Naive thymus-derived CD8-positive, alpha-beta T cell (primary cell): ENCODE results near the gene CHST8. TPM values are rescaled to one million over a fixed set of nuclear protein-coding genes. Genes with fewer than 3 reads are reported as not detected.
A peak's percentile ranks its signal among the peaks of the same experiment; 100 is the strongest.
"Not testable (repeated sequence)": the region's sequence is repeated elsewhere in the genome, so short reads cannot be mapped to it uniquely, and the experiment has no call there.

Experiments
- ATAC-seq, 2 donors: fragments of 150-1000 bp; cut with Tn5 transposase in 1 of 2; sonication (Bioruptor Pico), chemical (Tn5 transposase) in 1 of 2; 1 replicate in 1 of 2; 2 replicates in 1 of 2; pipeline ENCODE4 v1.10.0; 2021; ENCODE audit warnings: mild to moderate bottlenecking in 2 of 2, moderate library complexity in 2 of 2
- POLR2A ChIA-PET: fragments of 350-600 bp; sonication (Branson Sonifier 250); formaldehyde crosslinking; loops from one replicate; lab custom pipeline; 2021; ENCODE audit warnings: antibody characterized with exemption; lab: Charles Lee
- DNase-seq, 10 donors: peaks; one replicate each; pipeline versions ENCODE4 v3.0.0 to v3.0.0-alpha.2; 2020 to 2022
- H3K27ac Mint-ChIP-seq, 10 donors: one replicate each; pipeline ENCODE4 v1.8.0; 2020 to 2022; ENCODE audit warnings: mild to moderate bottlenecking in 10 of 10, mixed read lengths in 10 of 10, moderate library complexity in 4 of 10, inconsistent platforms in 1 of 10
- H3K27me3 Mint-ChIP-seq, 5 donors: one replicate each; pipeline ENCODE4 v1.8.0; 2021 to 2022; ENCODE audit warnings: mixed read lengths in 5 of 5
- H3K36me3 Mint-ChIP-seq, 3 donors: one replicate each; pipeline ENCODE4 v1.8.0; 2020 to 2022; ENCODE audit warnings: mixed read lengths in 3 of 3, mild to moderate bottlenecking in 2 of 3, inconsistent platforms in 1 of 3
- H3K4me1 Mint-ChIP-seq, 4 donors: one replicate each; pipeline ENCODE4 v1.8.0; 2021 to 2022; ENCODE audit warnings: mixed read lengths in 4 of 4
- H3K4me3 Mint-ChIP-seq, 10 donors: one replicate each; pipeline ENCODE4 v1.8.0; 2020 to 2022; ENCODE audit warnings: mild to moderate bottlenecking in 10 of 10, mixed read lengths in 10 of 10, moderate library complexity in 6 of 10, inconsistent platforms in 1 of 10
- H3K9me3 Mint-ChIP-seq, 9 donors: one replicate each; pipeline ENCODE4 v1.8.0; 2020 to 2022; ENCODE audit warnings: mixed read lengths in 9 of 9, mild to moderate bottlenecking in 3 of 9, inconsistent platforms in 1 of 9, moderate library complexity in 1 of 9
- polyA plus RNA-seq, 3 donors: library from polyadenylated mRNA; unstranded; fragments of 300-500 nt; fragmentation: Illumina TruSeq; gene quantifications; one replicate each; pipeline ENCODE4 v1.2.3, GENCODE V29; 2021
- total RNA-seq, 8 experiments: library from RNA in 2 of 8; stranded (reverse) in 2 of 8; gene quantifications; one replicate each; pipeline ENCODE4 v1.2.3 and lab custom pipeline; 2021 to 2026

The CHST8 gene
- total and polyA plus RNA-seq, 5 experiments from 2014 or later, result not detected

DNA sequence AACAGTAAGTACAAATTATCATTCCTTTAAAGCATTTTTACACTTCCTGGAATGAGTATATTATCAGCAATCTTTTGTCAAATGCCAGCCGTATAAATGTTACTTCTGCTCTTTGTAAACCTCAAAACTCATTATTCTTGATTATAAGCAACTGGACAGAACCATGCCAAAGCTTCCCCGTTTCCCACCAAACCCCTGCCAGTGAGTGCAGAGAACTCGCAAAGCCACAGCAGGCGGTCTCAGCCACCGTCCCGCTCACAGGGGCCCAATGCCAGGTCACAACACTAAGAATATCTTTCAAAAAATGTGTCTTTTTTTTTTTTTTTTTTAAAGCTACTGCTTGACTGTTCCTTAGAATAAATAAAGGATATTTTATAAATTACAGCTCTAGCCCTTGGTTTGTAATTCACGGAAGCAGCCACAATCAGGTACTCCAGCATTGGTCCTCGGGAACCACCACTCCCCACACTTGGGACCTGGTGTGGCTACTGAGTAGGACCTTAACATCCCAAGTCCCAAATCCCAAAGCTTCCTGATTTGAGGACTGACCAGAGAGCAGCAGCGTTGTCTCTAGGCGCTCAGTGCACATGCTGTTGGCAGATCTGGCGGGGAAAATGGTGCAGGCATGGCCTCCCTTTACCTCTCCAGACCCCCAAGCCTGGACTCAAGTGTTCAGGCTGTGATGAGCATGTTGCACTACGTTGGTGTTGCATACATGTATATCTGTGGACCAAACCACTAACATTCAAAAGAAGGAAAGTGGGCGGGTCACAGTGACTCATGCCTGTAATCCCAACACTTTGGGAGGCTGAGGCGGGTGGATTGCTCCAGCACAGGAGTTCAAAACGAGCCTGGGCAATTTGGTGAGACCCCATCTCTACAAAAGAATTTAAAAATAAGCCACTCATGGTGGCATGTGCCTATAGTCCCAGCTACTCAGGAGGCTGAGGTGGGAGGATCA lies 193.9 kb downstream of the CHST8 start:
- H3K4me1 Mint-ChIP-seq, result peaks cover 5 to 28% (median 8%) of the 10 kb centered on the region in 4 donors
- DNase-seq (no peak), ATAC-seq (no peak)
- POLR2A ChIA-PET, result no interaction called here
- H3K36me3 Mint-ChIP-seq, result no peaks in the 10 kb centered on the region
- no peak overlapping the region for H3K4me3 Mint-ChIP-seq
- H3K9me3 Mint-ChIP-seq, result no peaks in the 10 kb centered on the region
- H3K27me3 Mint-ChIP-seq, result peaks cover 2 to 15% (median 8%) of the 10 kb centered on the region in 5 donors
- H3K27ac Mint-ChIP-seq, result no peak overlapping the region

DNA sequence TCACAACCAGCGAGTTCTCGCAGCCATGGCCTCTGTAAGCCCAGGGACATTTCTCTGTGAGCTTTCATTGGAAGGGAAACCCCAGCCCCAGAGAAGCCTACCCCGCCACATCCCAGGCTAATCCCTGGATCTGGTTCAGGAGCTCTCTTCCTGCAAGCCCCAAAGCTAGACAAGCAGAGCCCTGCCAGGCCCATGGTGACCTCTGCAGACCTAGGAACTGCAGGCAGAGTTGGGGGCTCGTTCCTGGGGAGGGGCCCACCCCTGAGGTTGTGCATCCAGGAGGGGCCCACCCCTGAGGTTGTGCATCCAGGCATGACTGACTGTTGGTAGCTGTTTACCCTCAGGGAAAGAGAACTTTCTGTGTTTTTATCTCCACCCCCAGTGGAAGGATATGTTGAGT lies 196.7 kb downstream of the CHST8 start:
- DNase-seq (no peak), ATAC-seq (no peak)
- H3K36me3 Mint-ChIP-seq, result no peaks in the 10 kb centered on the region
- H3K4me1 Mint-ChIP-seq, result peaks cover 5 to 40% (median 15%) of the 10 kb centered on the region in 4 donors
- POLR2A ChIA-PET, result no interaction called here
- peaks cover 3 to 28% (median 9%) of the 10 kb centered on the region in 5 donors for H3K27me3 Mint-ChIP-seq
- H3K9me3 Mint-ChIP-seq, result no peaks in the 10 kb centered on the region
- peak overlapping the region in 4 of 10 donors; percentile 4 to 48 (median 34) for H3K4me3 Mint-ChIP-seq
- H3K27ac Mint-ChIP-seq, result no peak overlapping the region

DNA sequence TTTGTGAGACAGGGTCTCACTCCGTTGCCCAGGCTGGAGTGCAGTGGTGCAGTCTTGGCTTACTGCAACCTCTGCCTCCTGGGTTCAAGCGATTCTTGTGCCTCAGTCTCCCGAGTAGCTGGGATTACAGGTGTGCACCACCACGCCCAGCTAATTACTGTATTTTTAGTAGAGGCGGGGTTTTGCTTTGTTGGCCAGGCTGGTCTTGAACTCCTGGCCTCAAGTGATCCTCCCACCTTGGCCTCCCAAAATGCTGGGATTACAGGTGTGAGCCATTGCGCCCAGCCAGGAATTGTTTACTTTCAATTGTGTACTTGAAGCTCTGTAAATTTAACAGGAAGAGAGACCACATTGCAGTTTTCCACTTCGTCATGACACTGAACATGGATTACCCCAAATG lies 197.3 kb downstream of the CHST8 start:
- H3K9me3 Mint-ChIP-seq, POLR2A ChIA-PET, H3K36me3 Mint-ChIP-seq, DNase-seq, ATAC-seq: not testable (repeated sequence)
- peak overlapping the region in 4 of 10 donors; percentile 12 to 43 (median 32) for H3K27ac Mint-ChIP-seq
- H3K4me3 Mint-ChIP-seq, result peak overlapping the region; percentile 61 to 83 (median 72)
- H3K4me1 Mint-ChIP-seq, result peaks cover 5 to 40% (median 15%) of the 10 kb centered on the region in 4 donors
- H3K27me3 Mint-ChIP-seq, result peaks cover 3 to 28% (median 9%) of the 10 kb centered on the region in 5 donors

DNA sequence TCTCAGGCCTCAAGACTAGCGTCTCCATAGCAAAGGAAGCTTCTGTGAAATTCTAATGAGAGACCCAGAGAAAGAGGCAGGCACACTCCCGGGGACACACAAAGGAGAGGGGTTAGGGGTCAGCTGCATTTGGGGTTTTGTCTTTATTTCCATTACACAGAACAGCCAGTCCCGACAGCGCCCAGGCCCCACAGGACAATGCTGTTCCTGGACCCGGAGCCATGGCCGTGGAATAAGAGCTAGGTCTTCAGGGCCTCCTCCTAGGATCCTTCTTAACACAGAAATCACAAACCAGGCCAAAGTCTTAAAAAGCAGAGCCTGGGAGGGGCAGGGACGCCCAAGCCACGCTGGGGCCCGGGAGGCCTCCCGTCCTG lies 197.7 kb downstream of the CHST8 start:
- Mint-ChIP-seq H3K4me1 (peaks cover 5 to 40% (median 15%) of the 10 kb centered on the region in 4 donors), H3K4me3 (peak overlapping the region; percentile 61 to 83 (median 72)), H3K9me3 (no peaks in the 10 kb centered on the region), H3K36me3 (no peaks in the 10 kb centered on the region), H3K27ac (peak overlapping the region in 4 of 10 donors; percentile 12 to 43 (median 32)), H3K27me3 (peaks cover 3 to 27% (median 8%) of the 10 kb centered on the region in 5 donors)
- ATAC-seq (no peak), DNase-seq (no peak)
- POLR2A ChIA-PET, result no interaction called here

DNA sequence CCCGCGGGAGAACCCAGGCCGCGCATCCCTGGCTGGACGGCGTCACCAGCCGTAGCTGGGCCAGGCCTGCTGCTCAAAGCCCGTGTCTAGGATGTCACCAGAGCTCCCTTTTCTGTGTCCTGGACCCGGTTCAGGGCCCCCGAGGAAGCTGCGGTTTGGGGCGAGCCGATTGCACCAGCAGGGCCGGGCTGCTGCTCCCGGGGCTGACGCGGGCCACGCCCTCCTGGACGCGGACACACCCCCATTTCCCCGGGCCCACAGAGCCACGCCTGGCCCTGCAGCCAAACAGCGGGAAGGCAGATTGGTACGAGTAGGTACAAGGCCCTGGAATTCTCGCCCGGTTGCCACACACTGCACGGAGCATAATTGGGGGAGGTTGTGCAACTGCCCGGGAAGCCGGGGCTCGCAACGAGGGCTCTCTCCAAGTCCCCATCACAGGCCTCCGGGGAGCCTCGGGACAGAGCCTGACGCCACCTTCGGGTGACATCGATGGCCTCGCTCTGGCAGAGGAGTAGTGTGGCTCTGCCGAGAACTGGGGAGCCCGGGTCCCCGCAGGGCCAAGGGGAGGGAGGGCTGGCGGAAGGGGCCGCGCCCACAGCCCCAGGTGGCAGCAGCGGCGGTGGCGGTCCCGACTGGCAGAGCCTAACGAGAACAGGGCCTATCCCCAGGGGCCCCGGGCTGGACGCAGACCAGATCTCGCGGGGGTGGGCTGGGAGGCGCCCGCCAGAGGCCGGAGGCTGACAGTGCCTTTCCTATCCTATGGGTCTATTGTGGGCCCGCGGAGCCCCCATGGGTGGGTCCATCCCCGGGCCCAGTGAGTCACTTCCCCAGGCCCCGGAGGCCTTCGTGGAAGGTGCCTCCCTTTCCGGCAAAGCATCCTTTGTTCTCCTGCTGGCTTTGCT lies 198.4 kb downstream of the CHST8 start:
- no peaks in the 10 kb centered on the region for H3K36me3 Mint-ChIP-seq
- H3K4me3 Mint-ChIP-seq, result peak overlapping the region; percentile 54 to 85 (median 76)
- no peaks in the 10 kb centered on the region for H3K9me3 Mint-ChIP-seq
- DNase-seq, result peak in 9 of 10 donors; percentile 7 to 62 (median 27)
- peaks cover 5 to 40% (median 15%) of the 10 kb centered on the region in 4 donors for H3K4me1 Mint-ChIP-seq
- H3K27ac Mint-ChIP-seq, result no peak overlapping the region
- POLR2A ChIA-PET, result no interaction called here
- peaks cover 3 to 25% (median 8%) of the 10 kb centered on the region in 5 donors for H3K27me3 Mint-ChIP-seq
- peak; percentile 75 to 83 for ATAC-seq

DNA sequence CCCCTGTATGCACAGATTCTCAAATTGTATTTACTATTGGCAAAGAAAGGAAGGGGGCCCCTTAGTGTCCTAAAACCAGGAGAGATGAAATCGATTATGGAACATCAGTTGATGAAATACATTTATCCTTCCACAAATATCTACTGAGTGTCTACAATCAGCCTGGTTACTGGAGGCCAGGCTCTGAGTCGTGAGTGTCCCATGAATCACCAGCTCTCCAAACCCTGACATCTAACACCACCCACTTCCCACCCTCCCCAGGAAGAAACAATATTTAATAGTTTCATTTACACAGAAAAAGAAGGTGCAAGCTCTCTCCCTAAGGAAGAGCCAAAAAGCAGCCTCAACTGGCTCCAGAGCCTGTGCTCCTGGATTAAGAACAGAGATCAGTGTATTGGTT lies 200.1 kb downstream of the CHST8 start:
- Mint-ChIP-seq H3K27me3 (peaks cover 4 to 29% (median 7%) of the 10 kb centered on the region in 5 donors), H3K4me3 (peak overlapping the region in 4 of 10 donors; percentile 14 to 48 (median 27)), H3K9me3 (no peaks in the 10 kb centered on the region), H3K4me1 (peaks cover 5 to 38% (median 15%) of the 10 kb centered on the region in 4 donors), H3K36me3 (no peaks in the 10 kb centered on the region), H3K27ac (peak overlapping the region in 1 of 10 donors; percentile 29)
- ATAC-seq (no peak), DNase-seq (no peak)
- POLR2A ChIA-PET, result no interaction called here

Other genes with a start within 250 kb of the CHST8 start
- gene CEBPG, start 248.2 kb upstream of the CHST8 start, total RNA-seq, result 10 to 100 TPM; 29.4 to 30.0 TPM
- 1 to 10 TPM; 4.5 to 9.3 (median 4.8) TPM for gene CEBPG, start 248.2 kb upstream of the CHST8 start, polyA plus RNA-seq
- gene PEPD, start 100.2 kb upstream of the CHST8 start, total RNA-seq, result 10 to 100 TPM; 31.6 to 33.5 TPM
- gene PEPD, start 100.2 kb upstream of the CHST8 start, polyA plus RNA-seq, result 100 to 1,000 TPM; 117 to 139 (median 118) TPM
- gene KCTD15, start 174.9 kb downstream of the CHST8 start, total RNA-seq, result under 1 TPM; 0.16 to 0.21 TPM
- gene KCTD15, start 174.9 kb downstream of the CHST8 start, polyA plus RNA-seq, result not detected